Neuronal stem cell (in vitro differentiated cells): Measurements from ENCODE around the gene ELAVL1.

Experiments used
- DNase-seq: peaks from one replicate; pipeline ENCODE4 v3.0.0-alpha.2; 2013; ENCODE audit warnings: low spot score
- H2AFZ ChIP-seq: one replicate; pipeline ENCODE4 v1.6.1; 2013; ENCODE audit warnings: mild to moderate bottlenecking, low read length, inconsistent platforms
- H2AK5ac ChIP-seq: 2 replicates; pipeline ENCODE4 v1.6.1; 2013; ENCODE audit warnings: low read depth, mild to moderate bottlenecking, inconsistent platforms, low read length, moderate library complexity, mixed read lengths
- H2BK120ac ChIP-seq: 2 replicates; pipeline ENCODE4 v1.6.1; 2013; ENCODE audit warnings: low read depth, mild to moderate bottlenecking, inconsistent platforms, low read length, moderate library complexity, mixed read lengths
- H2BK12ac ChIP-seq: one replicate; pipeline ENCODE4 v1.6.1; 2013; ENCODE audit warnings: low read length, inconsistent platforms
- H2BK15ac ChIP-seq: 2 replicates; pipeline ENCODE4 v1.6.1; 2013; ENCODE audit warnings: mild to moderate bottlenecking, low read length, inconsistent platforms, mixed read lengths
- H2BK5ac ChIP-seq: one replicate; pipeline ENCODE4 v1.6.1; 2013; ENCODE audit warnings: inconsistent platforms, mild to moderate bottlenecking, low read length, moderate library complexity
- H3K14ac ChIP-seq: one replicate; pipeline ENCODE4 v1.6.1; 2013; ENCODE audit warnings: low read length, inconsistent platforms
- H3K18ac ChIP-seq: 2 replicates; pipeline ENCODE4 v1.6.1; 2013; ENCODE audit warnings: low read length, inconsistent platforms
- H3K23ac ChIP-seq: 2 replicates; pipeline ENCODE4 v1.6.1; 2013; ENCODE audit warnings: low read depth, mild to moderate bottlenecking, mixed read lengths, low read length, inconsistent platforms; ENCODE audit not compliant: poor library complexity
- H3K27ac ChIP-seq: replicated peaks from 3 replicates; pipeline ENCODE4 v1.5.1; 2013; ENCODE audit warnings: low read length, inconsistent platforms
- H3K27me3 ChIP-seq, 3 experiments: 2 replicates each; pipeline ENCODE4 v1.6.1; 2013; ENCODE audit warnings: low read length in 3 of 3, mild to moderate bottlenecking in 2 of 3, inconsistent platforms in 1 of 3, low read depth in 1 of 3, mixed read lengths in 1 of 3, moderate library complexity in 1 of 3; ENCODE audit not compliant: control insufficient read depth in 3 of 3, insufficient read depth in 3 of 3
- H3K36me3 ChIP-seq, 2 donors: replicated peaks in 1 of 2; 2 replicates each; pipeline ENCODE4 v1.6.1; 2013; ENCODE audit warnings: low read length in 2 of 2; ENCODE audit not compliant: control insufficient read depth in 2 of 2, insufficient read depth in 2 of 2
- H3K4ac ChIP-seq: 2 replicates; pipeline ENCODE4 v1.6.1; 2013; ENCODE audit warnings: inconsistent platforms, mild to moderate bottlenecking, low read length, moderate library complexity
- H3K4me1 ChIP-seq, 2 donors: 1 replicate in 1 of 2; 2 replicates in 1 of 2; pipeline ENCODE4 v1.6.1; 2013; ENCODE audit warnings: low read length in 2 of 2, low read depth in 1 of 2; ENCODE audit not compliant: control insufficient read depth in 2 of 2, insufficient read depth in 1 of 2
- H3K4me2 ChIP-seq: one replicate; pipeline ENCODE4 v1.6.1; 2013; ENCODE audit warnings: mild to moderate bottlenecking, low read length, inconsistent platforms; ENCODE audit not compliant: insufficient read depth, poor library complexity, severe bottlenecking
- H3K4me3 ChIP-seq, 2 donors: 2 replicates each; pipeline ENCODE4 v1.5.1; 2013; ENCODE audit warnings: low read length in 2 of 2, mild to moderate bottlenecking in 2 of 2, inconsistent platforms in 1 of 2, moderate library complexity in 1 of 2
- H3K79me1 ChIP-seq: one replicate; pipeline ENCODE4 v1.6.1; 2013; ENCODE audit warnings: low read depth, mild to moderate bottlenecking, inconsistent platforms, low read length, moderate library complexity
- H3K9ac ChIP-seq: one replicate; pipeline ENCODE4 v1.6.1; 2013; ENCODE audit warnings: mild to moderate bottlenecking, low read depth, low read length, inconsistent platforms; ENCODE audit not compliant: poor library complexity
- H3K9me3 ChIP-seq, 2 donors: replicated peaks in 1 of 2; 2 replicates each; pipeline versions ENCODE3 to v1.6.1; 2013; ENCODE audit warnings: low read length in 2 of 2, mild to moderate bottlenecking in 2 of 2, inconsistent platforms in 1 of 2, low read depth in 1 of 2, mixed read lengths in 1 of 2, moderate library complexity in 1 of 2; ENCODE audit not compliant: control insufficient read depth in 2 of 2, insufficient read depth in 1 of 2
- H4K8ac ChIP-seq: one replicate; pipeline ENCODE4 v1.6.1; 2013; ENCODE audit warnings: low read depth, mild to moderate bottlenecking, inconsistent platforms, low read length, moderate library complexity
- H4K91ac ChIP-seq: one replicate; pipeline ENCODE4 v1.6.1; 2013; ENCODE audit warnings: low read length, low read depth, mild to moderate bottlenecking, inconsistent platforms; ENCODE audit not compliant: poor library complexity
- WGBS, 2 donors: extraction: QIAGEN DNeasy Blood & Tissue Kit; methylation state at CpG; one replicate each; pipeline ENCODE4 v1.1.7; 2013; ENCODE audit warnings: missing lambda C conversion rate in 2 of 2, mixed read lengths in 1 of 2; ENCODE audit not compliant: insufficient read length in 2 of 2, insufficient replicate concordance in 1 of 2; ENCODE audit errors: extremely low coverage in 2 of 2; 5-methylcytosine and 5-hydroxymethylcytosine counted together

The ELAVL1 gene

GRCh38 chr19:7912697-7913564 is 92.5 kb downstream of the ELAVL1 start:
- no peak overlapping the region for H3K4ac ChIP-seq
- no peak overlapping the region for H2AFZ ChIP-seq
- H3K23ac ChIP-seq = peak overlapping the region; percentile 65
- H3K4me2 ChIP-seq = no peak overlapping the region
- H3K36me3 ChIP-seq = peaks cover 22 to 35% of the 10 kb centered on the region in 2 donors
- no peak overlapping the region for H3K27ac ChIP-seq
- no peak overlapping the region for H3K14ac ChIP-seq
- no CpG with 5 or more reads among the region's 39 CpGs for WGBS, 2 donors
- H4K91ac ChIP-seq = no peak overlapping the region
- H4K8ac ChIP-seq = no peak overlapping the region
- H3K9me3 ChIP-seq = no peaks in the 10 kb centered on the region
- H3K27me3 ChIP-seq = peaks cover 22 to 32% (median 22%) of the 10 kb centered on the region in 3 experiments
- no peak overlapping the region for H2AK5ac ChIP-seq
- H2BK12ac ChIP-seq = no peak overlapping the region
- no peak overlapping the region for H2BK120ac ChIP-seq
- H3K4me1 ChIP-seq = peaks cover 4 to 10% of the 10 kb centered on the region in 2 donors
- no peak for DNase-seq
- no peak overlapping the region for H2BK15ac ChIP-seq
- H2BK5ac ChIP-seq = no peak overlapping the region
- no peak overlapping the region for H3K18ac ChIP-seq
- H3K79me1 ChIP-seq = peaks cover 8% of the 10 kb centered on the region
- H3K9ac ChIP-seq = no peak overlapping the region
- no peak overlapping the region for H3K4me3 ChIP-seq

GRCh38 chr19:7912144-7912696 is 93.2 kb downstream of the ELAVL1 start:
- peaks cover 12% of the 10 kb centered on the region for H3K79me1 ChIP-seq
- no peak for DNase-seq
- peak overlapping the region in 1 of 2 donors; percentile 37 for H3K4me3 ChIP-seq
- H2BK5ac ChIP-seq = no peak overlapping the region
- H3K14ac ChIP-seq = no peak overlapping the region
- no peaks in the 10 kb centered on the region for H3K9me3 ChIP-seq
- H3K27me3 ChIP-seq = peaks cover 17 to 26% (median 18%) of the 10 kb centered on the region in 3 experiments
- no peak overlapping the region for H4K91ac ChIP-seq
- H2AFZ ChIP-seq = no peak overlapping the region
- no peak overlapping the region for H2AK5ac ChIP-seq
- no peak overlapping the region for H3K9ac ChIP-seq
- no peak overlapping the region for H4K8ac ChIP-seq
- no CpG with 5 or more reads among the region's 31 CpGs for WGBS, 2 donors
- H3K27ac ChIP-seq = no peak overlapping the region
- H3K4ac ChIP-seq = no peak overlapping the region
- H2BK120ac ChIP-seq = no peak overlapping the region
- no peak overlapping the region for H2BK15ac ChIP-seq
- peaks cover 24 to 38% of the 10 kb centered on the region in 2 donors for H3K36me3 ChIP-seq
- no peak overlapping the region for H3K4me2 ChIP-seq
- no peak overlapping the region for H2BK12ac ChIP-seq
- no peak overlapping the region for H3K23ac ChIP-seq
- H3K4me1 ChIP-seq = peaks cover 3 to 4% of the 10 kb centered on the region in 2 donors
- no peak overlapping the region for H3K18ac ChIP-seq

GRCh38 chr19:7911508-7912143 is 93.8 kb downstream of the ELAVL1 start:
- Histone ChIP-seq H3K27me3 (peaks cover 11 to 20% (median 12%) of the 10 kb centered on the region in 3 experiments), H3K4me1 (peaks cover 0 to 2% of the 10 kb centered on the region in 2 donors), H3K4me2 (no peak overlapping the region), H3K18ac (no peak overlapping the region), H3K23ac (no peak overlapping the region), H3K4me3 (no peak overlapping the region), H3K27ac (no peak overlapping the region), H2AK5ac (no peak overlapping the region), H3K9ac (no peak overlapping the region), H2BK15ac (no peak overlapping the region), H2BK5ac (no peak overlapping the region), H2BK12ac (no peak overlapping the region), H4K8ac (no peak overlapping the region), H2BK120ac (no peak overlapping the region), H2AFZ (no peak overlapping the region), H4K91ac (no peak overlapping the region), H3K4ac (no peak overlapping the region), H3K36me3 (peaks cover 25 to 38% of the 10 kb centered on the region in 2 donors), H3K9me3 (no peaks in the 10 kb centered on the region), H3K14ac (no peak overlapping the region), H3K79me1 (peaks cover 14% of the 10 kb centered on the region)
- WGBS, 2 donors = no CpG with 5 or more reads among the region's 18 CpGs
- DNase-seq = no peak
